SK-N-MC (cell line): ENCODE measurements around the gene SLC1A2.

Experiments
- EZH2 ChIP-seq: fragments of 200-600 bp; sonication (generic); IDR thresholded peaks from one replicate; pipeline ENCODE4 v1.6.1; 2017; ENCODE audit warnings: antibody characterized with exemption
- FOXP2 ChIP-seq: optimal IDR thresholded peaks from 2 replicates; pipeline ENCODE3; 2011; ENCODE audit warnings: mild to moderate bottlenecking, moderate library complexity; ENCODE audit not compliant: insufficient read depth; ENCODE audit errors: extremely low read length, control extremely low read depth
- POLR2AphosphoS5 ChIP-seq: IDR thresholded peaks from 2 replicates; pipeline ENCODE4 v1.6.1; 2012; ENCODE audit warnings: mild to moderate bottlenecking, low read depth, low read length, borderline replicate concordance

DNA sequence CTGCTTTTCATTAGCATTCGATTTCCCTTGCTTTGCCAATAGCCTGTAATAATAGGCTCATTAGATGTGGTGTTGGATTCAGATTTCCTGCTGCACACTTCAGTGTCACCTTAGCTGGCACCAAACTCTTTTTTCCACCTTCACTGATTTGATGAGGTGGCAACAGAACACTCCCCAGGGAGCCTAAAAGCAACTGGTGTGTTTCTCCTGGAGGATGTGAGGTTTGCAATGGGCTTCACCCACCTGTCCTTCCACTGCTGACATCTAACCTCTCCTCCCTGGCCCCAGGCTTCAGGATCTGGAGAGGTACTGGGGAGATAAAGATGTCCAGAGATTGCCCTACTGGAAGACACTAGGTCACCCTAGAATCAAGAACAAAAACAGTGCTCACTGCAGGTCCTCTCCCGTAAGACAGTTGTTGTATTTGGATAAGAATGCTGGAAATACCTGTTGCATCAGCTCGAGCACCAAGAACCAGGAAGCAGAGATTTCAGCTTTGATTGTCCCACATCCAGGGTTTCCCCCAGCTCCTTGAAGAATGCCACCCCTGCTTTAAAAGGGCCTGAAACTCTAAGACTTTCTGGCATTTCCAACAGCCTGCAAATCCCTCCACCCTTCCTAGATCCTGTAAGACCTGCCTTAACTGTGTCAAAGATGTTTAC, 96.9 kb downstream of the SLC1A2 start:
- TF ChIP-seq EZH2 = no peak
- no peak for TF ChIP-seq POLR2AphosphoS5
- TF ChIP-seq FOXP2 = no peak
